Endothelial cell of umbilical vein (primary cell): ENCODE results near the gene INHBC. TPM values are rescaled to one million over a fixed set of nuclear protein-coding genes. Genes with fewer than 3 reads are reported as not detected.

ENCODE experiments used
- BruUV-seq: library from RNA; stranded (reverse); fragments of 400-500 nt; replicated peaks from 2 replicates; lab custom pipeline; 2021; lab: Mats Ljungman, UMichigan
- CTCF ChIA-PET: fragments of 300-600, 350-600 bp; sonication (Branson Sonifier 250); formaldehyde crosslinking; loops from one replicate; lab custom pipeline; 2021; ENCODE audit warnings: antibody characterized with exemption, inconsistent platforms; lab: Charles Lee
- POLR2A ChIA-PET: fragments of 300-600, 350-600 bp; sonication (Branson Sonifier 250); formaldehyde crosslinking; loops from one replicate; lab custom pipeline; 2021; ENCODE audit warnings: antibody characterized with exemption, inconsistent platforms; lab: Charles Lee
- DNase-seq: peaks from one replicate; pipeline ENCODE4 v3.0.0-alpha.2; 2011; ENCODE audit warnings: low read depth, low spot score
- FAIRE-seq: peaks from 2 replicates; lab custom pipeline; 2011; peaks lifted over from hg19 to GRCh38; lab: Jason Lieb, UNC
- H2AFZ ChIP-seq: 2 replicates; pipeline ENCODE4 v1.6.0; 2012; ENCODE audit warnings: low read depth, low read length, control low read depth, inconsistent platforms
- H3K27ac ChIP-seq: 2 replicates; pipeline ENCODE4 v1.5.1; 2011; ENCODE audit warnings: low read depth, mild to moderate bottlenecking, control low read depth, low read length, moderate library complexity; ENCODE audit not compliant: insufficient read depth
- H3K27me3 ChIP-seq, 2 experiments: 2 replicates each; pipeline versions ENCODE4 v1.6.0 to v1.6.1; 2011; ENCODE audit warnings: low read length in 2 of 2, mixed read lengths in 1 of 2; ENCODE audit not compliant: control insufficient read depth in 2 of 2, insufficient read depth in 2 of 2
- H3K36me3 ChIP-seq, 2 experiments: 2 replicates in 1 of 2; 3 replicates in 1 of 2; pipeline ENCODE4 v1.5.1; 2011; ENCODE audit warnings: low read length in 2 of 2, mild to moderate bottlenecking in 1 of 2, moderate library complexity in 1 of 2; ENCODE audit not compliant: control insufficient read depth in 2 of 2, insufficient read depth in 2 of 2; ENCODE audit errors: extremely low read depth in 1 of 2
- H3K4me1 ChIP-seq: 3 replicates; pipeline ENCODE4 v1.5.1; 2011; ENCODE audit warnings: mild to moderate bottlenecking, low read length; ENCODE audit not compliant: control insufficient read depth, insufficient read depth; ENCODE audit errors: extremely low read depth
- H3K4me2 ChIP-seq: 2 replicates; pipeline ENCODE4 v1.6.1; 2011; ENCODE audit warnings: low read length, control low read depth, mixed read lengths; ENCODE audit not compliant: insufficient read depth
- H3K4me3 ChIP-seq, 3 experiments: fragments of 200-600 bp in 1 of 3; sonication (generic), shearing (Covaris generic) in 1 of 3; replicated peaks in 1 of 3; 2 replicates each; pipeline ENCODE4 v1.5.1; 2011 to 2016; ENCODE audit warnings: control low read depth in 3 of 3, low read length in 3 of 3, mild to moderate bottlenecking in 2 of 3, inconsistent platforms in 1 of 3, low read depth in 1 of 3, moderate library complexity in 1 of 3; ENCODE audit not compliant: insufficient read depth in 1 of 3
- H3K79me2 ChIP-seq: 2 replicates; pipeline ENCODE4 v1.6.0; 2012; ENCODE audit warnings: low read length, inconsistent platforms; ENCODE audit not compliant: control insufficient read depth, insufficient read depth
- H3K9ac ChIP-seq: replicated peaks from 2 replicates; pipeline ENCODE3; 2011; ENCODE audit warnings: low read length, control low read depth; ENCODE audit not compliant: insufficient read depth; ENCODE audit errors: extremely low read depth
- H3K9me1 ChIP-seq: replicated peaks from 3 replicates; pipeline ENCODE4 v1.6.0; 2011; ENCODE audit warnings: mild to moderate bottlenecking, low read length; ENCODE audit not compliant: control insufficient read depth, insufficient read depth; ENCODE audit errors: extremely low read depth
- H3K9me3 ChIP-seq: replicated peaks from 2 replicates; pipeline ENCODE4 v1.5.1; 2012; ENCODE audit warnings: low read length, inconsistent platforms; ENCODE audit not compliant: control insufficient read depth, insufficient read depth
- H4K20me1 ChIP-seq: replicated peaks from 2 replicates; pipeline ENCODE3; 2011; ENCODE audit warnings: mild to moderate bottlenecking, low read length; ENCODE audit not compliant: control insufficient read depth, insufficient read depth; ENCODE audit errors: extremely low read depth
- EZH2 ChIP-seq: IDR thresholded peaks from 2 replicates; pipeline ENCODE4 v1.6.1; 2012; ENCODE audit warnings: borderline replicate concordance, low read depth, mild to moderate bottlenecking, moderate library complexity, low read length, inconsistent platforms; ENCODE audit not compliant: severe bottlenecking
- FOS ChIP-seq: IDR thresholded peaks from 2 replicates; pipeline ENCODE4 v1.6.1; 2011; ENCODE audit warnings: mild to moderate bottlenecking, low read length, moderate library complexity, borderline replicate concordance; ENCODE audit not compliant: insufficient read depth
- GATA2 ChIP-seq: IDR thresholded peaks from 2 replicates; pipeline ENCODE4 v1.7.0; 2011; ENCODE audit warnings: low read depth, mild to moderate bottlenecking, moderate library complexity, mixed read lengths, low read length; ENCODE audit not compliant: insufficient read length, insufficient read depth
- JUN ChIP-seq: IDR thresholded peaks from 2 replicates; pipeline ENCODE4 v1.6.1; 2011; ENCODE audit warnings: borderline replicate concordance, low read depth; ENCODE audit not compliant: insufficient read length, insufficient read depth
- MYC ChIP-seq: IDR thresholded peaks from one replicate; pipeline ENCODE4 v1.6.1; 2011; ENCODE audit warnings: mild to moderate bottlenecking, low read depth, low read length
- POLR2A ChIP-seq: IDR thresholded peaks from 2 replicates; pipeline ENCODE4 v1.6.1; 2012; ENCODE audit warnings: low read depth, mild to moderate bottlenecking, control low read depth, low read length
- POLR2AphosphoS5 ChIP-seq: IDR thresholded peaks from 2 replicates; pipeline ENCODE4 v1.6.1; 2012; ENCODE audit warnings: low read depth, mild to moderate bottlenecking, control low read depth, low read length, moderate library complexity; ENCODE audit not compliant: insufficient read depth
- dilution Hi-C: fragments of 300-500 bp; cut with MboI; formaldehyde crosslinking; loops from one replicate; pipeline ENCODE4 v1.15.0; 2019; ENCODE audit warnings: low sequenced_read_pairs; ENCODE audit not compliant: extremely low pct_ligation_motif_present
- intact Hi-C: fragments of 100-400 bp; cut with micrococcal nuclease; formaldehyde crosslinking; loops from one replicate; pipeline ENCODE4 v1.10.0; 2022
- polyA plus RNA-seq, 4 experiments: library from polyadenylated mRNA; depleted of rRNA in 3 of 4; stranded (reverse) in 3 of 4; unstranded in 1 of 4; fragments of >200 nt; gene quantifications; 2 replicates each; pipeline versions ENCODE4 v1.2.1 to v1.2.3, GENCODE V29; 2011 to 2012; ENCODE audit warnings: missing spikeins in 1 of 4
- total RNA-seq: library from RNA; stranded (reverse); gene quantifications from 2 replicates; pipeline ENCODE4 v1.2.3, GENCODE V29; 2021
- TF ChIP-seq, protein P1 (sequence below): IDR thresholded peaks from 2 replicates; pipeline ENCODE4 v1.6.1; 2011; ENCODE audit not compliant: insufficient read depth, insufficient read length
- TF ChIP-seq, protein P2 (sequence below), 2 donors: IDR thresholded peaks; 1 replicate in 1 of 2; 2 replicates in 1 of 2; pipeline ENCODE4 v1.5.1; 2011; ENCODE audit warnings: low read length in 2 of 2, mild to moderate bottlenecking in 2 of 2, moderate library complexity in 2 of 2, control low read depth in 1 of 2, inconsistent platforms in 1 of 2, low read depth in 1 of 2; ENCODE audit not compliant: insufficient read depth in 1 of 2; ENCODE audit errors: extremely low read depth in 1 of 2

Gene INHBC
- total and polyA plus RNA-seq, 2 donors (not counting 3 experiments of a cell fraction or from before 2014, with no cell fraction given): not detected

DNA sequence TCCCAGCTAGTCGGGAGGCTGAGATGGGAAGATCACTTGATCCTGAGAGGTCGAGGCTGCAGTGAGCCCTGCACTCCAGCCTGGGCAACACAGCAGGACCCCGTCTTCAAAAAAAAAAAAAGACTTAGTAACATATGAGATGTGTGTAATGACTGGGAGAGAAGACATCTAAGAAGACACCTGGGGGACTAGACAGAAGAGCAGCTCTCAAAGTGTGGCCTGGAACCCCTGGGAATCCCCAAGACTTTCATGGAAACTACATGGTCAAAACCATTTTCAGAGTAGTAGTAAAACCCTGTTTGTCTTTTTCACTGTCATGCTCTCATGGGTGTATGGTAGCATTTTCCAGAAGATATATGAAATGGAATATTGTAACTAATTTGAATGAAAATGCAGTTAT is 49.0 kb upstream of the INHBC start:
- H3K27me3 ChIP-seq: no peaks in the 10 kb centered on the region
- H3K27ac ChIP-seq: no peak overlapping the region
- H2AFZ ChIP-seq: no peak overlapping the region
- H3K4me1 ChIP-seq: peaks cover 22% of the 10 kb centered on the region
- H3K4me2 ChIP-seq: no peak overlapping the region
- no peaks in the 10 kb centered on the region for H4K20me1 ChIP-seq
- intact Hi-C loops: no loop called here
- BruUV-seq: no TSS peak
- no peaks in the 10 kb centered on the region for H3K36me3 ChIP-seq
- H3K9me3 ChIP-seq: no peaks in the 10 kb centered on the region
- H3K9me1 ChIP-seq: no peaks in the 10 kb centered on the region
- H3K9ac ChIP-seq: no peak overlapping the region
- FAIRE-seq (no peak), DNase-seq (no peak)
- dilution Hi-C loops: no loop called here
- no peaks in the 10 kb centered on the region for H3K79me2 ChIP-seq
- ChIA-PET POLR2A (no interaction called here), CTCF (no interaction called here)
- no peak overlapping the region for H3K4me3 ChIP-seq
- TF ChIP-seq, protein P1, sequence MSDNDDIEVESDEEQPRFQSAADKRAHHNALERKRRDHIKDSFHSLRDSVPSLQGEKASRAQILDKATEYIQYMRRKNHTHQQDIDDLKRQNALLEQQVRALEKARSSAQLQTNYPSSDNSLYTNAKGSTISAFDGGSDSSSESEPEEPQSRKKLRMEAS: no peak
- TF ChIP-seq POLR2AphosphoS5: no peak

DNA sequence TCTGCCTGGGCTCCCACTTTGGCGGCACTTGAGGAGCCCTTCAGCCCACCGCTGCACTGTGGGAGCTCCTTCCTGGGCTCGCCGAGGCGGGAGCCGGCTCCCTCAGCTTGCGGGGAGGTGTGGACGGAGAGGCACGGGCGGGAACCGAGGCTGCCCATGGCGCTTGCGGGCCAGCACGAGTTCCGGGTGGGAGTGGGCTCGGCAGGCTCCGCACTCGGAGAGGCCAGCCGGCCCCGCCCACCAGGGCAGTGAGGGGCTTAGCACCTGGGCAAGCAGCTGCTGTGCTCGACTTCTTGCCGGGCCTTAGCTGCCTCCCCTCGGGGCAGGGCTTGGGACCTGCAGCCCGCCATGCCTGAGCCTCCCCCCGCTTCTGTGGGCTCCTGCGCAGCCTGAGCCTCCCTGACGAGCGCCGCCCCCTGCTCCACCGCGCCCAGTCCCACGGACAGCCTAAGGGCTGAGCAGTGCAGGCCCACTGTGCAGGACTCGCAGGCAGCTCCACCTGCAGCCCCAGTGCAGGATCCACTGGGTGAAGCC is 48.3 kb upstream of the INHBC start:
- Histone ChIP-seq H3K79me2 (no peaks in the 10 kb centered on the region), H3K4me3 (no peak overlapping the region), H3K36me3 (no peaks in the 10 kb centered on the region), H3K27me3 (no peaks in the 10 kb centered on the region), H3K9ac (no peak overlapping the region), H3K27ac (no peak overlapping the region), H3K4me2 (no peak overlapping the region), H4K20me1 (no peaks in the 10 kb centered on the region), H3K9me3 (no peaks in the 10 kb centered on the region), H2AFZ (no peak overlapping the region), H3K4me1 (peaks cover 22% of the 10 kb centered on the region), H3K9me1 (no peaks in the 10 kb centered on the region)
- intact Hi-C loops: no loop called here
- ChIA-PET POLR2A (no interaction called here), CTCF (interaction anchor here (1.1 kb wide), 1 partner anchor 12 kb away, joined by 3 read pairs; no protein-coding TSS in a partner anchor)
- DNase-seq (no peak), FAIRE-seq (no peak)
- dilution Hi-C loops: no loop called here
- BruUV-seq: no TSS peak
- TF ChIP-seq POLR2AphosphoS5 (no peak), JUN (no peak), FOS (no peak), EZH2 (no peak), POLR2A (no peak), MYC (no peak), GATA2 (no peak)
- TF ChIP-seq, protein P2, sequence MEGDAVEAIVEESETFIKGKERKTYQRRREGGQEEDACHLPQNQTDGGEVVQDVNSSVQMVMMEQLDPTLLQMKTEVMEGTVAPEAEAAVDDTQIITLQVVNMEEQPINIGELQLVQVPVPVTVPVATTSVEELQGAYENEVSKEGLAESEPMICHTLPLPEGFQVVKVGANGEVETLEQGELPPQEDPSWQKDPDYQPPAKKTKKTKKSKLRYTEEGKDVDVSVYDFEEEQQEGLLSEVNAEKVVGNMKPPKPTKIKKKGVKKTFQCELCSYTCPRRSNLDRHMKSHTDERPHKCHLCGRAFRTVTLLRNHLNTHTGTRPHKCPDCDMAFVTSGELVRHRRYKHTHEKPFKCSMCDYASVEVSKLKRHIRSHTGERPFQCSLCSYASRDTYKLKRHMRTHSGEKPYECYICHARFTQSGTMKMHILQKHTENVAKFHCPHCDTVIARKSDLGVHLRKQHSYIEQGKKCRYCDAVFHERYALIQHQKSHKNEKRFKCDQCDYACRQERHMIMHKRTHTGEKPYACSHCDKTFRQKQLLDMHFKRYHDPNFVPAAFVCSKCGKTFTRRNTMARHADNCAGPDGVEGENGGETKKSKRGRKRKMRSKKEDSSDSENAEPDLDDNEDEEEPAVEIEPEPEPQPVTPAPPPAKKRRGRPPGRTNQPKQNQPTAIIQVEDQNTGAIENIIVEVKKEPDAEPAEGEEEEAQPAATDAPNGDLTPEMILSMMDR (IDR thresholded peaks at IDR 0.05; ENCODE audit: extremely low read depth in 1 of 2, insufficient read depth in 1 of 2, low read depth in 1 of 2, low read length in 2 of 2): no peak
- TF ChIP-seq, protein P1: no peak
